Uterus (tissue), 4 donors: ENCODE results near the gene BIRC5. TPM values are rescaled to one million over a fixed set of nuclear protein-coding genes. Genes with fewer than 3 reads are reported as not detected.

Source experiments
- DNase-seq, 2 donors: peaks; one replicate each; pipeline ENCODE4 v3.0.0-alpha.2; 2019 to 2020
- H3K27ac ChIP-seq, 2 donors: fragments of 200-600 bp; sonication (generic); 1 replicate in 1 of 2; 2 replicates in 1 of 2; pipeline ENCODE4 v1.5.1; 2016 to 2018
- H3K27me3 ChIP-seq, 2 donors: fragments of 200-600 bp; sonication (generic); one replicate each; pipeline ENCODE4 v1.5.1; 2018 to 2019; ENCODE audit warnings: control low read depth in 1 of 2
- H3K36me3 ChIP-seq, 2 donors: fragments of 200-600 bp; sonication (generic); one replicate each; pipeline ENCODE4 v1.5.1; 2019; ENCODE audit warnings: control low read depth in 1 of 2
- H3K4me1 ChIP-seq, 2 donors: fragments of 200-600 bp; sonication (generic); one replicate each; pipeline ENCODE4 v1.5.1; 2018 to 2019; ENCODE audit warnings: control low read depth in 1 of 2
- H3K4me3 ChIP-seq, 2 donors: fragments of 200-600 bp; sonication (generic); 1 replicate in 1 of 2; 2 replicates in 1 of 2; pipeline ENCODE4 v1.5.1; 2018 to 2019; ENCODE audit warnings: mild to moderate bottlenecking in 1 of 2
- H3K9me3 ChIP-seq, 2 donors: fragments of 200-600 bp; sonication (generic); one replicate each; pipeline ENCODE4 v1.5.1; 2019; ENCODE audit warnings: control low read depth in 1 of 2
- POLR2A ChIP-seq, 2 donors: fragments of 450-650 bp; IDR thresholded peaks; one replicate each; pipeline ENCODE4 v1.6.1; 2016; ENCODE audit warnings: antibody characterized with exemption in 2 of 2, mild to moderate bottlenecking in 1 of 2, moderate library complexity in 1 of 2
- intact Hi-C: fragments of 100-400 bp; cut with DNase I; formaldehyde crosslinking; loops from one replicate; pipeline ENCODE4 v1.15.1; 2023; ENCODE audit warnings: low total_unique reads
- total RNA-seq, 4 donors: library from RNA; depleted of rRNA in 3 of 4; stranded (reverse); fragments of >200 nt in 3 of 4; gene quantifications; one replicate each; pipeline versions ENCODE4 v1.1.0 to v1.2.4, GENCODE V29; 2014 to 2023
- TF ChIP-seq, protein P1 (sequence below), 4 experiments: fragments of 200-600 bp in 2 of 4; fragments of 450-650 bp in 2 of 4; sonication (generic) in 2 of 4; IDR thresholded peaks; one replicate each; pipeline ENCODE4 v1.5.1; 2016 to 2019; ENCODE audit warnings: antibody characterized with exemption in 4 of 4, mild to moderate bottlenecking in 2 of 4, moderate library complexity in 1 of 4
- donor health status: DM: yes; HTN: yes; CAD: no.

The BIRC5 gene
- total RNA-seq, 4 donors from 2014 or later = 26.3 to 29.7 TPM; not detected in 2

DNA sequence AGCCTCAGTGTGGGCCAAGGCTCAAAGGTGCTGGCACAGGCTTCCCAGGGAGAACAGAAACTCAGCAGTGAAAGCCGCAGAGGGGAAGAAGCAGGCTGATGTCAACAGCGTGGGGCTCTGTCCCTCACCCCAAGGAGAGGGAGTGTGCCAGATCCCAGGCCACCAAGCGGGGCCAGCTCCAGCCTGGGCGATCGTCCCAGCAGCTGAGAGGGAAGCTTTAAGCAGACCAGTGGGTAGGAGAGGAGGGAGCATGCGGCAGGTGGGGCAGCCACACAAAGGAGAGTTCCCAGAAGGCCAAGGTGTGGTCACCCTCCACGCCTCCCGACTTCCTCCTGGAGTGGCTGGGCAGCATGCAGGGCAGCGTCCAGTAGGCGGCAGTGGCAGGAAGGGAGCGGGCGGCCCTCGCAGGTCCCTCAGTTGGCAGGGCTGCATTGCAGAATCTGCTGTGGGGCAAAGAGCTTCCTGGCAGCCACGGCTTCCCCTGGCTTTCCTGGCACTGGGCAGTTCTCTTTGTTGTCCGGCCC lies 39.6 kb upstream of the BIRC5 start:
- Histone ChIP-seq H3K4me3 (no peak overlapping the region), H3K4me1 (peaks cover 0 to 16% of the 10 kb centered on the region in 2 donors)
- intact Hi-C loops = no loop called here

DNA sequence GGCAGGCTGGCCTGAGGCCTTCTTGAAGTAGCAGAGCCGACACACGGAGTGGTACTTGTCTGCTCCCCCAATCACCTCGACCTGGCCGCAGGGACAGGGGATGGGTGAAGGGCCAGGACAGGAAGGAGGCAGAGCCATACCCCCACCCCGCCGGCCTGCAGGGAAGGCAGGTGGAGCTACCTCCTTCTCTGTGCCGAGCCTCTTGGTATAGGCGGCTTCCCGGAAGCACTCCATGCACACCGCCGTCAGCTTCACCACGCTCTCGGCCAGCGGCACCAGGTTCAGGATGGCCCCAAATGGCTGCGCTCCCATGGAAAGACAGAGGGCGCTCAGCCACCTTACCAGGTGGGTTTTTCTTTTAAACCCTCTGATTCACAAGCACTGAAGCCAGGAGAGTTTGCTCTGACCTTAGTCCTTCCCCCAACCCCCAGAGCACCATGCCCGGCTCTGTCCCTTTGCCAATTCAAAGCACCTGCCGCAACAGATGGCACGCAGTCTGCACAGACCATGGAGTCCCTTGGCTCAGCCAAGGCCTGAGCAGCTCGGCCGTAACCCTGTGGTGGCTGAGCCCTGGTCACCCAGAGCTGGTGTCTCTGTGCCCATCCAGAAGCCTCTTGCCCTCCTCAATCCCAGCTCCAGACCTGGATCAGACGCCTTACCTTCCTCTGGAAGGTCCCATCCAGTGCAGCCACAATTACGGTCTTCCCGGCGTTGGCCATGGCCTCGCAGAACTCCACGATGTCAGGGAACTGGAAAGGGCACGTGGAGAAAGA lies 39.0 kb upstream of the BIRC5 start:
- peak overlapping the region; percentile 81 to 85 for H3K27ac ChIP-seq
- DNase-seq = no peak
- intact Hi-C loops = loop anchor here (5.0 kb wide), 1 partner anchor 63 kb away; no protein-coding TSS in a partner anchor
- H3K4me1 ChIP-seq = peaks cover 0 to 16% of the 10 kb centered on the region in 2 donors
- TF ChIP-seq, protein P1, sequence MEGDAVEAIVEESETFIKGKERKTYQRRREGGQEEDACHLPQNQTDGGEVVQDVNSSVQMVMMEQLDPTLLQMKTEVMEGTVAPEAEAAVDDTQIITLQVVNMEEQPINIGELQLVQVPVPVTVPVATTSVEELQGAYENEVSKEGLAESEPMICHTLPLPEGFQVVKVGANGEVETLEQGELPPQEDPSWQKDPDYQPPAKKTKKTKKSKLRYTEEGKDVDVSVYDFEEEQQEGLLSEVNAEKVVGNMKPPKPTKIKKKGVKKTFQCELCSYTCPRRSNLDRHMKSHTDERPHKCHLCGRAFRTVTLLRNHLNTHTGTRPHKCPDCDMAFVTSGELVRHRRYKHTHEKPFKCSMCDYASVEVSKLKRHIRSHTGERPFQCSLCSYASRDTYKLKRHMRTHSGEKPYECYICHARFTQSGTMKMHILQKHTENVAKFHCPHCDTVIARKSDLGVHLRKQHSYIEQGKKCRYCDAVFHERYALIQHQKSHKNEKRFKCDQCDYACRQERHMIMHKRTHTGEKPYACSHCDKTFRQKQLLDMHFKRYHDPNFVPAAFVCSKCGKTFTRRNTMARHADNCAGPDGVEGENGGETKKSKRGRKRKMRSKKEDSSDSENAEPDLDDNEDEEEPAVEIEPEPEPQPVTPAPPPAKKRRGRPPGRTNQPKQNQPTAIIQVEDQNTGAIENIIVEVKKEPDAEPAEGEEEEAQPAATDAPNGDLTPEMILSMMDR (IDR thresholded peaks at IDR 0.05) = no peak
- no peak for TF ChIP-seq POLR2A (IDR thresholded peaks at IDR 0.05)
- H3K27me3 ChIP-seq = no peaks in the 10 kb centered on the region
- H3K36me3 ChIP-seq = no peaks in the 10 kb centered on the region
- no peak overlapping the region for H3K4me3 ChIP-seq
- no peaks in the 10 kb centered on the region for H3K9me3 ChIP-seq

More for the DNA sequence above, 39.6 kb upstream of the BIRC5 start:
- Histone ChIP-seq H3K36me3 (no peaks in the 10 kb centered on the region), H3K27me3 (no peaks in the 10 kb centered on the region), H3K9me3 (no peaks in the 10 kb centered on the region), H3K27ac (peak overlapping the region; percentile 81 to 85)
- DNase-seq = peak; percentile 50 to 73
- TF ChIP-seq POLR2A (IDR thresholded peaks at IDR 0.05) = peak in 1 of 2 donors; percentile 38
- TF ChIP-seq, protein P1 (IDR thresholded peaks at IDR 0.05) = peak in 3 of 4 experiments; percentile 12 to 64 (median 63)

DNA sequence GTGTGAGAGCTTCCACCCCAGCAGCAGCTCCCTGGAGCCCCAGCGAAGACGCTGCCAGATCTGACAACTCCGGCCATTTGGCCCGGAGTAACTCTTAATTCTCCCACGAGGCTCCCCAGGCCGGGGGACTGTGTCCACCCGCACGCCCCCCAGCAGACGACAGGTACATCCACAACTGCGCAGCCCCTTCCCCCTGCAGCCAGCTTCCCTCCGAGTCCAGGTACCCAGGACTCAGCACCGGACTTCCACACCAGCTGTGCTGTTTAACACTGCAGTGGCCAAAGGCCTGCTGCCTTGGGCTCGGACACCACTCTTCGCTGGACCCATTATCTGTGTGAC lies 38.4 kb upstream of the BIRC5 start:
- Histone ChIP-seq H3K4me1 (peaks cover 0 to 16% of the 10 kb centered on the region in 2 donors), H3K27ac (peak overlapping the region in 1 of 2 donors; percentile 85)
- TF ChIP-seq POLR2A (IDR thresholded peaks at IDR 0.05) = no peak
- TF ChIP-seq, protein P1 (IDR thresholded peaks at IDR 0.05) = no peak

DNA sequence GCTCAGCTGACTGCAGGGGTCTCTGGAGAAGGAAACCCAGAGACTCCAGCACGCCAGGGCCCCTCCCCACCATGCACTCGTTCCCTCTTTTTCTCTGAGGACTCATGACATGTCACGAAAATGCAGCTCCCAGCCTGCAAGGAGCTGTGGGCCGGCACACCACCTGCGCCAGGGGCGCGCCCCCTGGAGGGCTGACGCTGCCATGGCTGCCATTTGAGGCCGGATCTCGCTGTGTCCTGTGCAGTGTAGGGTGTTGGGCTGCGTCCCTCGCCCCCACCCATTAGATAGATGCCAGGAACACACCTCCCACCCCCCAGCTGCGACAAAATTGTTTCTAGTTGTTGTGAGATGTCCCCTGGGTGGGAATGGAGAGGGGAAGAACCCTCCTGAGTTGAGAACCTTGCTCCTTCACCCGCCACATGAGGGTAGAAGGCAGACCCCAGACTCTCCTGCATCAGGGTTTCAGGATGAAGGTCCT lies 37.5 kb upstream of the BIRC5 start:
- no peaks in the 10 kb centered on the region for H3K27me3 ChIP-seq
- no peak overlapping the region for H3K27ac ChIP-seq
- intact Hi-C loops = loop anchor here (5.0 kb wide), 1 partner anchor 64 kb away; no protein-coding TSS in a partner anchor
- no peak overlapping the region for H3K4me3 ChIP-seq
- H3K36me3 ChIP-seq = no peaks in the 10 kb centered on the region
- DNase-seq = peak; percentile 66 to 68
- TF ChIP-seq POLR2A (IDR thresholded peaks at IDR 0.05) = no peak
- TF ChIP-seq, protein P1 (IDR thresholded peaks at IDR 0.05) = peak; percentile 80 to 90 (median 84)
- H3K4me1 ChIP-seq = peaks cover 0 to 12% of the 10 kb centered on the region in 2 donors
- H3K9me3 ChIP-seq = no peaks in the 10 kb centered on the region

More for the DNA sequence above, 38.4 kb upstream of the BIRC5 start:
- DNase-seq = no peak
- Histone ChIP-seq H3K9me3 (no peaks in the 10 kb centered on the region), H3K36me3 (no peaks in the 10 kb centered on the region), H3K27me3 (no peaks in the 10 kb centered on the region), H3K4me3 (no peak overlapping the region)
- intact Hi-C loops = loop anchor here (5.0 kb wide), 1 partner anchor 63 kb away; no protein-coding TSS in a partner anchor

DNA sequence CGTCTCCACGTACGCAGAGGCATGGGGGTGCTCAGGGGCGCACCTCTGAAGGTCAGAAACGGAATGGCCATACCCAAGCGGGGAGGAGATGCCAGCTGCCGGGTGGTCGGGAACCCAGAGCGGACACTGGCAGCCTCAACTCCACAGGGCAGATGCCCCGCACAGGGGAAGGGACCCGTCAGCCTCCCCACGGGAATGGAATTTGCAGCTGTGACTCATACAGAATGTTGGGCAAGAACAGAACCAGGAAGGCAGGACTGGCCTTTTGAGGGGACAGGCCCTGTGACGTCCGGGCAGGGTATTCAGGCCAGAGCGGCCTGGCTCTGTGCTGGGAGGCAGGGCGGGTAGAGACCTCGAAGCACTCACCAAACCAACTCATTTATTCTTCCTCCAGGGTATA lies 34.7 kb upstream of the BIRC5 start:
- Histone ChIP-seq H3K36me3 (no peaks in the 10 kb centered on the region), H3K27ac (peak overlapping the region; percentile 32 to 75), H3K27me3 (no peaks in the 10 kb centered on the region), H3K9me3 (no peaks in the 10 kb centered on the region), H3K4me1 (peaks cover 0 to 6% of the 10 kb centered on the region in 2 donors), H3K4me3 (no peak overlapping the region)
- TF ChIP-seq, protein P1 (IDR thresholded peaks at IDR 0.05) = no peak
- TF ChIP-seq POLR2A (IDR thresholded peaks at IDR 0.05) = no peak
- intact Hi-C loops = loop anchor here (5.0 kb wide), 1 partner anchor 67 kb away; no protein-coding TSS in a partner anchor
- peak; percentile 35 to 38 for DNase-seq
